ENCODE results near the gene VILL.

Gene VILL

GRCh38 chr3:38036286-38036685 lies 45.7 kb downstream of the VILL start:
- Histone ChIP-seq H3F3A (ENCODE audit: insufficient read depth, low read length) (no peaks in the 10 kb centered on the region), H3K4me2 (ENCODE audit: low read depth, low read length) (no peak overlapping the region), H3K9ac (ENCODE audit: low read length) (no peak overlapping the region), H3K27me3 (replicated peaks; ENCODE audit: insufficient read depth, low read length) (no peaks in the 10 kb centered on the region), H3K79me2 (ENCODE audit: low read length) (no peaks in the 10 kb centered on the region), H3K9me2 (replicated peaks; ENCODE audit: insufficient read depth, low read length) (no peaks in the 10 kb centered on the region), H3K4me1 (ENCODE audit: low read length) (peaks cover 11% of the 10 kb centered on the region), H3K4me3 (ENCODE audit: low read length) (no peak overlapping the region), H3K36me3 (replicated peaks; ENCODE audit: insufficient read depth, low read length) (no peaks in the 10 kb centered on the region), H3K9me3 (replicated peaks; ENCODE audit: insufficient read depth, low read length) (no peaks in the 10 kb centered on the region), H2AFZ (ENCODE audit: low read length) (no peak overlapping the region), H3K27ac (ENCODE audit: low read length) (no peak overlapping the region), H4K20me1 (ENCODE audit: insufficient read depth, low read length) (no peaks in the 10 kb centered on the region)
- no peak for DNase-seq
- TF ChIP-seq EZH2phosphoT487 (IDR thresholded peaks at IDR 0.05; ENCODE audit: low read length), result no peak
- TF ChIP-seq CTCF (IDR thresholded peaks at IDR 0.05; ENCODE audit: low read length), result no peak
- TF ChIP-seq EZH2 (optimal IDR thresholded peaks at IDR 0.05; ENCODE audit: low read depth, low read length), result no peak

GRCh38 chr3:38036906-38037305 lies 46.3 kb downstream of the VILL start:
- no peaks in the 10 kb centered on the region for H3K9me3 ChIP-seq (replicated peaks; ENCODE audit: insufficient read depth, low read length)
- H3K9ac ChIP-seq (ENCODE audit: low read length), result no peak overlapping the region
- H3K79me2 ChIP-seq (ENCODE audit: low read length), result no peaks in the 10 kb centered on the region
- H3K27ac ChIP-seq (ENCODE audit: low read length), result no peak overlapping the region
- H3K4me1 ChIP-seq (ENCODE audit: low read length), result peaks cover 11% of the 10 kb centered on the region
- TF ChIP-seq EZH2 (optimal IDR thresholded peaks at IDR 0.05; ENCODE audit: low read depth, low read length), result no peak
- no peak for TF ChIP-seq CTCF (IDR thresholded peaks at IDR 0.05; ENCODE audit: low read length)
- no peak for TF ChIP-seq EZH2phosphoT487 (IDR thresholded peaks at IDR 0.05; ENCODE audit: low read length)
- no peaks in the 10 kb centered on the region for H4K20me1 ChIP-seq (ENCODE audit: insufficient read depth, low read length)
- no peaks in the 10 kb centered on the region for H3F3A ChIP-seq (ENCODE audit: insufficient read depth, low read length)
- H3K9me2 ChIP-seq (replicated peaks; ENCODE audit: insufficient read depth, low read length), result no peaks in the 10 kb centered on the region
- H3K4me3 ChIP-seq (ENCODE audit: low read length), result no peak overlapping the region
- no peak for DNase-seq
- H3K36me3 ChIP-seq (replicated peaks; ENCODE audit: insufficient read depth, low read length), result no peaks in the 10 kb centered on the region
- H3K27me3 ChIP-seq (replicated peaks; ENCODE audit: insufficient read depth, low read length), result no peaks in the 10 kb centered on the region
- H3K4me2 ChIP-seq (ENCODE audit: low read depth, low read length), result no peak overlapping the region
- no peak overlapping the region for H2AFZ ChIP-seq (ENCODE audit: low read length)

- Histone ChIP-seq H3K9me3 (replicated peaks; ENCODE audit: insufficient read depth, low read length) (no peaks in the 10 kb centered on the region), H3K4me3 (ENCODE audit: low read length) (peak overlapping the region; percentile 69), H3F3A (ENCODE audit: insufficient read depth, low read length) (no peaks in the 10 kb centered on the region), H3K9ac (ENCODE audit: low read length) (peak overlapping the region; percentile 55; the same call in 1 of the 2 replicates), H3K9me2 (replicated peaks; ENCODE audit: insufficient read depth, low read length) (no peaks in the 10 kb centered on the region), H3K4me1 (ENCODE audit: low read length) (peaks cover 11% of the 10 kb centered on the region), H2AFZ (ENCODE audit: low read length) (peak overlapping the region; percentile 89), H3K27me3 (replicated peaks; ENCODE audit: insufficient read depth, low read length) (no peaks in the 10 kb centered on the region), H3K4me2 (ENCODE audit: low read depth, low read length) (peak overlapping the region; percentile 98), H4K20me1 (ENCODE audit: insufficient read depth, low read length) (no peaks in the 10 kb centered on the region), H3K36me3 (replicated peaks; ENCODE audit: insufficient read depth, low read length) (no peaks in the 10 kb centered on the region), H3K79me2 (ENCODE audit: low read length) (no peaks in the 10 kb centered on the region), H3K27ac (ENCODE audit: low read length) (no peak overlapping the region; the same call in 1 of the 2 replicates)
- no peak for DNase-seq
- TF ChIP-seq CTCF (IDR thresholded peaks at IDR 0.05; ENCODE audit: low read length), result no peak
- TF ChIP-seq EZH2phosphoT487 (IDR thresholded peaks at IDR 0.05; ENCODE audit: low read length), result no peak
- TF ChIP-seq EZH2 (optimal IDR thresholded peaks at IDR 0.05; ENCODE audit: low read depth, low read length), result no peak
Observed at GRCh38 chr3:38038447-38038911, 47.9 kb downstream of the VILL start.
